ENCODE results near the gene SEBOX. TPM values are rescaled to one million over a fixed set of nuclear protein-coding genes. Genes with fewer than 3 reads are reported as not detected.

SEBOX gene
- total and polyA plus RNA-seq, 12 donors, result not detected

DNA sequence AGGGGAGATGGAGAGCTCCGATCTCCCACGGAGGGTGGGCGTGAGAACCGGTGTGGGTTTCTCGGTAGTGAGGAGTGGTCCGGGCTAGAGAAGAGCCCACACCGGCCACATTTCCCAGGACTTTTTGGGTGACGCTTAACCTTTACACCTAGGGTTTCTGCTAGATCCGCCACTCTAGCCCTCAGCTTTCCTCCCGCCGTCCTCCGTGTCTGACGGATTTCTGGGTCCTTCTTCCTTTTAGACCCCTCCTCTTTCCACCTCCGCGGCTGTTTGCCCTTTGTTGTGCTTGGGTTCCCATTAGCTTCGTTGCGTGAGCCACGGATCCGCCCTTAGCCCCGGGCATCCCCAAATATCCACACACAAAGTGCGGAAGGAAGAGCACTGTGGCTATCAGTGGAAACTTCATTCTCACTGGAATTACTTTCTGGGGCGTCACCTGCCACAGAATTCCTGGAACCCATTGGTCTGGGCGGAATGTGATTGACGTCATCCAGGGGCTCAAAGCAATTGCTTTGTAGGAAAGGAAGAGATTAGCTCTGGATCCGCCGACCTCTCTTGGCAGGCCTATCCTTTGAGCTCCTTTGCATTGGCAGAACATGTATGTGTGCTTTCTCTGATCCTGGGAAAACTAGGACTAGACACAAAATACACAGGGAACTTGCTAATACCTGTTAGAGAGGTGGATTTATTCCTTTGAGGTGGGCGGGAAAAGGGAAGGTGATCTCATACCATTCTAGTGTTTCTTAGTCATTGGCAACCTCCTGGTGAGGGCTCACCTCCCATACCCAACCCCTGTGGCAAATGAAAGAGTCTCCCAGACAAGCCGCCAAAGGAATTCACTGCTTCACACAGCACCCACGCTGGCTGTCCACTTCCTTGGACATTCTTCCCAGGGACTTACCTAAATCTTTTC, 28.8 kb downstream of the SEBOX start:
- WGBS, 2 donors, result 4% methylated on average over 29 of the region's 29 CpGs
- intact Hi-C loops (cut with DNase I), result loop anchor here in 3 of 10 donors (1.0 to 10.0 kb wide), 7 partner anchors 17 to 619 kb away; partner anchors contain the start of genes NLK (in 2 of the 3), PHF12 (in 2 of the 3), POLDIP2 (in 2 of the 3) and TMEM97 (in 2 of the 3)
- H3K27me3 ChIP-seq, result no peaks in the 10 kb centered on the region
- DNase-seq (peak in 1 of 2 donors; percentile 85), ATAC-seq (peak; percentile 18 to 68 (median 46))
- peak overlapping the region; percentile 74 to 95 (median 88) for H3K4me3 ChIP-seq
- TF ChIP-seq, protein P1, sequence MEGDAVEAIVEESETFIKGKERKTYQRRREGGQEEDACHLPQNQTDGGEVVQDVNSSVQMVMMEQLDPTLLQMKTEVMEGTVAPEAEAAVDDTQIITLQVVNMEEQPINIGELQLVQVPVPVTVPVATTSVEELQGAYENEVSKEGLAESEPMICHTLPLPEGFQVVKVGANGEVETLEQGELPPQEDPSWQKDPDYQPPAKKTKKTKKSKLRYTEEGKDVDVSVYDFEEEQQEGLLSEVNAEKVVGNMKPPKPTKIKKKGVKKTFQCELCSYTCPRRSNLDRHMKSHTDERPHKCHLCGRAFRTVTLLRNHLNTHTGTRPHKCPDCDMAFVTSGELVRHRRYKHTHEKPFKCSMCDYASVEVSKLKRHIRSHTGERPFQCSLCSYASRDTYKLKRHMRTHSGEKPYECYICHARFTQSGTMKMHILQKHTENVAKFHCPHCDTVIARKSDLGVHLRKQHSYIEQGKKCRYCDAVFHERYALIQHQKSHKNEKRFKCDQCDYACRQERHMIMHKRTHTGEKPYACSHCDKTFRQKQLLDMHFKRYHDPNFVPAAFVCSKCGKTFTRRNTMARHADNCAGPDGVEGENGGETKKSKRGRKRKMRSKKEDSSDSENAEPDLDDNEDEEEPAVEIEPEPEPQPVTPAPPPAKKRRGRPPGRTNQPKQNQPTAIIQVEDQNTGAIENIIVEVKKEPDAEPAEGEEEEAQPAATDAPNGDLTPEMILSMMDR (IDR thresholded peaks at IDR 0.05), result no peak
- H3K9me3 ChIP-seq, result no peaks in the 10 kb centered on the region
- peak overlapping the region; percentile 90 to 99 (median 98) for H3K27ac ChIP-seq
- H3K36me3 ChIP-seq, result peaks cover 0 to 40% (median 26%) of the 10 kb centered on the region in 9 donors
- peaks cover 15 to 64% (median 59%) of the 10 kb centered on the region in 9 donors for H3K4me1 ChIP-seq

DNA sequence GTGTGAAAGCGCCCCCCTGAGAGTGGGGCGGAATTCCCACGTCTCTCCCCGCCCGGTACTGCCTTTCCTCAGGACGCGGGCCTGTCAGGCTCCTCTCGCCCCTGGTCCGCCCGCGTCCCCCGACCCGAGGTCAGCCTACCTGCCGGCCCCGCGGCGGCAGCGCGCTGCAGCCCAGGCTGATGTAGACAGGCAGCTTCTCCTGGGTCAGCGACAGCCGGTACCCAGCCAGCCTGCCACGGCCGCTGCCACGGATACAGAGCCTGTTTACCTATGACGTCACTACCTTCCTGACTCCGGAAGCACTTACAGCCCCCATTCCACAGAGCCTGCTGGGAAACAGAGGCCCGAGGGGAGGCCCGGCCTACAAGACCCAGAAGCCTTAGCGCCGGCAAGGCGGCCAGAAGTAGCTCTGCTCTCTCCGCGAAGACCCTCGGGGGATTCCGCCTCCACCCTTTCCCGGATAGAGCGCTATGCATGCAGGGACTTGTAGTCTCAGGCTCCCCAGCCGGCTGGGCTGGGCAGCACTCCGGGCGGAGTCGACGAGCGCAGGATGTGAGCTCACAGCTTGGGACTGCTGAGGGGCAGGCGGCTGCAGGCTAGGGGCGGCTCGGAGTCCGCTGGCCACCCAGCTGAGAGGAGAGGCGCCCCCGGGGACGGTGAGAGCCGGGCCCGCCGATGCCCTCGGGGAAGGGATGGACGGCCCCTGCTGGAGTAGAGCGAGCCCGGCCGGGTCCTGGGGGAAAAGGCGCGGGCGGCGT, 29.6 kb downstream of the SEBOX start, which contains the start of the genes IFT20 and TNFAIP1:
Gene IFT20, minus strand, starts transcription at position 272 of the 758 bp plus-strand sequence. CDS start 3,487 bp downstream, outside the sequence.
Gene TNFAIP1, plus strand, starts transcription at position 561 of the 758 bp plus-strand sequence. CDS start 3,761 bp downstream, outside the sequence.
- H3K27me3 ChIP-seq, result no peaks in the 10 kb centered on the region
- H3K4me1 ChIP-seq, result peaks cover 15 to 63% (median 57%) of the 10 kb centered on the region in 9 donors
- peak; percentile 98 to 99 for DNase-seq
- H3K36me3 ChIP-seq, result peaks cover 0 to 40% (median 23%) of the 10 kb centered on the region in 9 donors
- 0% methylated on average over 62 of the region's 62 CpGs for WGBS, 2 donors
- peak within 1 kb of the TSS; percentile 74 to 95 (median 88) for H3K4me3 ChIP-seq
- intact Hi-C loops (cut with DNase I), result loop anchor here in 3 of 10 donors (1.0 to 10.0 kb wide), 7 partner anchors 17 to 619 kb away; partner anchors contain the start of genes NLK (in 2 of the 3), PHF12 (in 2 of the 3), POLDIP2 (in 2 of the 3) and TMEM97 (in 2 of the 3)
- H3K9me3 ChIP-seq, result no peaks in the 10 kb centered on the region
- TF ChIP-seq, protein P1 (IDR thresholded peaks at IDR 0.05), result peak in 1 of 9 donors; percentile 8
- ATAC-seq, result peak; percentile 95 to 97 (median 96)
- peak within 1 kb of the TSS; percentile 90 to 99 (median 98) for H3K27ac ChIP-seq

DNA sequence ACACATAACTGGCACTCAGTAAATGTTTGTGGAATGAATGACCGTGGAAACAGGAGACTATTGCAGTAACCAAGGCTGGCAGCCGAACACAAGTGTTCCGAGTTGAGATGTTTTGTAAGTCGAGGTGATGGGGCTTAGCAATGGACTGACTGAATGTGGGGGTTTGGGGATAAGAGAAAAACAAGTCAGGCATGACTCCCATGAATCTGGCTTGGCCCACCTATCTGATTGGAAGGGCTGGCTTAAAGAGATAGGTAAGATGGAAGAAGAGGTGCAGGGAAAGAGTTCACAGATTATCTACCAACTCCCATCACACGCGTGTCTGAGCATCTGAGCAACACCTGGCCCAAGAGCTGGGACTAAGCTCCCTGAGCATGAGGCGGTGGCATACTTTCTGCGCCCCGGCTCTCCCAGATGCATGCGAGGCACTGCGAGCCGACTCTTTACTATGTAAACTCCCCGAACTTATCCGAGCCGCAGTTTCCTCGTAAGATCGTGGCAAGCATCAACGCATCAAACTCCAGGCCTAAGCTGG, 30.3 kb downstream of the SEBOX start:
- ATAC-seq (no peak), DNase-seq (no peak)
- TF ChIP-seq, protein P1 (IDR thresholded peaks at IDR 0.05), result no peak
- intact Hi-C loops (cut with DNase I), result loop anchor here in 3 of 10 donors (1.0 to 10.0 kb wide), 7 partner anchors 16 to 620 kb away; partner anchors contain the start of genes NLK (in 2 of the 3), PHF12 (in 2 of the 3), POLDIP2 (in 2 of the 3) and TMEM97 (in 2 of the 3)
- H3K4me3 ChIP-seq, result peak overlapping the region; percentile 74 to 94 (median 88)
- WGBS, 2 donors, result 8 to 9% methylated on average over 18 of the region's 18 CpGs
- H3K36me3 ChIP-seq, result peaks cover 0 to 40% (median 22%) of the 10 kb centered on the region in 9 donors
- H3K4me1 ChIP-seq, result peaks cover 15 to 58% (median 51%) of the 10 kb centered on the region in 9 donors
- H3K27me3 ChIP-seq, result no peaks in the 10 kb centered on the region
- H3K9me3 ChIP-seq, result no peaks in the 10 kb centered on the region
- peak overlapping the region; percentile 19 to 99 (median 97) for H3K27ac ChIP-seq

Data from heart right ventricle (tissue), 16 donors.